Fibroblast of pulmonary artery (primary cell): ENCODE data around the gene ACAD9.

ENCODE experiments used
- DNase-seq: peaks from one replicate; pipeline ENCODE4 v3.0.0-alpha.2; 2010; ENCODE audit warnings: low read depth
- H3K4me3 ChIP-seq: replicated peaks from 2 replicates; pipeline ENCODE4 v1.5.1; 2011; ENCODE audit warnings: low read depth, mild to moderate bottlenecking, control low read depth, low read length, moderate library complexity
- CTCF ChIP-seq: IDR thresholded peaks from 2 replicates; pipeline ENCODE4 v1.5.1; 2011; ENCODE audit warnings: mild to moderate bottlenecking, control low read depth, low read length, inconsistent platforms; ENCODE audit errors: missing control alignments

The ACAD9 gene

GRCh38 chr3:128872744-128873143 is 6.7 kb upstream of the ACAD9 start:
- DNase-seq = no peak
- TF ChIP-seq CTCF = no peak
- H3K4me3 ChIP-seq = no peak overlapping the region

GRCh38 chr3:128873244-128874022 is 6.0 kb upstream of the ACAD9 start:
- DNase-seq = no peak
- no peak for TF ChIP-seq CTCF
- H3K4me3 ChIP-seq = no peak overlapping the region

- no peak overlapping the region for H3K4me3 ChIP-seq
- TF ChIP-seq CTCF = no peak
- DNase-seq = no peak
Measured at GRCh38 chr3:128874481-128875180, 4.8 kb upstream of the ACAD9 start.

GRCh38 chr3:128875556-128876120 is 3.8 kb upstream of the ACAD9 start:
- peak; percentile 23 for DNase-seq
- TF ChIP-seq CTCF = peak; percentile 49
- no peak overlapping the region for H3K4me3 ChIP-seq

GRCh38 chr3:128878011-128878457 is 1.4 kb upstream of the ACAD9 start:
- DNase-seq = no peak
- H3K4me3 ChIP-seq = peak overlapping the region; percentile 90
- TF ChIP-seq CTCF = no peak

GRCh38 chr3:128878556-128879124 is 780 bp upstream of the ACAD9 start:
- no peak for TF ChIP-seq CTCF
- peak; percentile 60 for DNase-seq
- peak overlapping the region; percentile 90 for H3K4me3 ChIP-seq
